ENCODE results near the gene ZNF805.
"Not testable (repeated sequence)": the region's sequence is repeated elsewhere in the genome, so short reads cannot be mapped to it uniquely, and the experiment has no call there.

ZNF805 gene

DNA sequence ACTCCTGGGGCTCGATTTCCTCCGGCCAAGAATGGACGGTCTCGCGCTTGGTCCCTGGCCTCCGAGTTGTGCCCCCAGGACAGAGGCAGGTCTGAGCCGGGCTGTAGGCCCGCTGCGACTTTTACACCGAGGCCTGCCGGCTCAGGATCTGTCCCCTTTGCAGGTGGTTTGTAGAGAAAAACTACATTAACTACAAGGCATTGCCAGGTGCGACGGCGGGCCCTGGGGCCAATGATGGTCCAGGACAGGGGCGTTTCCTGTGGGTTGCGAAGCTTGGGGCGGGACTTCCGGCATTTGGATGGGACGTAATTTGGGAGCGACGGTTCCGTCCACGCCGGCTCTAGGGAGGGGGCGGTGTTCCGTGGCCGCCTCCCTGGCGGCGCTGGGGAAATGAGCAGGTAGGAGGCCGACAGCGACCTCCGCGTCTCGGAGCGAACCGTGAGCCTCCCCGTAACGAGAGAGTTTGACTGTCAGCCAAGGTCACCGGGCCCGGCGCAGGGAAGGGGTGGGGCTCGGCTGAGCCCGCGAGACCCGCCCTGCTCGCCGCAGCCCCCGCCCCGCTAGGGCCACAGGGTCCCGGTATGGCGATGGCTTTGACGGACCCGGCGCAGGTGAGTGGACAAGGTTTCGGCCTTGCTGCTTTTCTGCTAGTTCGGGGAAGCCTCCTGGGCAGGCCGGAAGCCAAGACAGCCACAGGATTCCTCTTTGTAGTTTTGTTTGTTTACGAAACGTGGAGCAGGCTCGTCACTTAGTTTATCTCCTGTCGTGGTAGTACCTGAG lies at the start of gene ZNF805:
TSS of gene ZNF805 (plus strand) at position 322 of the 780 bp plus-strand sequence. CDS start at position 582, 260 bp downstream.
- peak; percentile 70 for DNase-seq (ENCODE audit: extremely low read depth, low read depth)
- TF ChIP-seq, protein P1, sequence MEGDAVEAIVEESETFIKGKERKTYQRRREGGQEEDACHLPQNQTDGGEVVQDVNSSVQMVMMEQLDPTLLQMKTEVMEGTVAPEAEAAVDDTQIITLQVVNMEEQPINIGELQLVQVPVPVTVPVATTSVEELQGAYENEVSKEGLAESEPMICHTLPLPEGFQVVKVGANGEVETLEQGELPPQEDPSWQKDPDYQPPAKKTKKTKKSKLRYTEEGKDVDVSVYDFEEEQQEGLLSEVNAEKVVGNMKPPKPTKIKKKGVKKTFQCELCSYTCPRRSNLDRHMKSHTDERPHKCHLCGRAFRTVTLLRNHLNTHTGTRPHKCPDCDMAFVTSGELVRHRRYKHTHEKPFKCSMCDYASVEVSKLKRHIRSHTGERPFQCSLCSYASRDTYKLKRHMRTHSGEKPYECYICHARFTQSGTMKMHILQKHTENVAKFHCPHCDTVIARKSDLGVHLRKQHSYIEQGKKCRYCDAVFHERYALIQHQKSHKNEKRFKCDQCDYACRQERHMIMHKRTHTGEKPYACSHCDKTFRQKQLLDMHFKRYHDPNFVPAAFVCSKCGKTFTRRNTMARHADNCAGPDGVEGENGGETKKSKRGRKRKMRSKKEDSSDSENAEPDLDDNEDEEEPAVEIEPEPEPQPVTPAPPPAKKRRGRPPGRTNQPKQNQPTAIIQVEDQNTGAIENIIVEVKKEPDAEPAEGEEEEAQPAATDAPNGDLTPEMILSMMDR (IDR thresholded peaks at IDR 0.05; ENCODE audit: low read depth, low read length): no peak; the same call in none of the 2 replicates

DNA sequence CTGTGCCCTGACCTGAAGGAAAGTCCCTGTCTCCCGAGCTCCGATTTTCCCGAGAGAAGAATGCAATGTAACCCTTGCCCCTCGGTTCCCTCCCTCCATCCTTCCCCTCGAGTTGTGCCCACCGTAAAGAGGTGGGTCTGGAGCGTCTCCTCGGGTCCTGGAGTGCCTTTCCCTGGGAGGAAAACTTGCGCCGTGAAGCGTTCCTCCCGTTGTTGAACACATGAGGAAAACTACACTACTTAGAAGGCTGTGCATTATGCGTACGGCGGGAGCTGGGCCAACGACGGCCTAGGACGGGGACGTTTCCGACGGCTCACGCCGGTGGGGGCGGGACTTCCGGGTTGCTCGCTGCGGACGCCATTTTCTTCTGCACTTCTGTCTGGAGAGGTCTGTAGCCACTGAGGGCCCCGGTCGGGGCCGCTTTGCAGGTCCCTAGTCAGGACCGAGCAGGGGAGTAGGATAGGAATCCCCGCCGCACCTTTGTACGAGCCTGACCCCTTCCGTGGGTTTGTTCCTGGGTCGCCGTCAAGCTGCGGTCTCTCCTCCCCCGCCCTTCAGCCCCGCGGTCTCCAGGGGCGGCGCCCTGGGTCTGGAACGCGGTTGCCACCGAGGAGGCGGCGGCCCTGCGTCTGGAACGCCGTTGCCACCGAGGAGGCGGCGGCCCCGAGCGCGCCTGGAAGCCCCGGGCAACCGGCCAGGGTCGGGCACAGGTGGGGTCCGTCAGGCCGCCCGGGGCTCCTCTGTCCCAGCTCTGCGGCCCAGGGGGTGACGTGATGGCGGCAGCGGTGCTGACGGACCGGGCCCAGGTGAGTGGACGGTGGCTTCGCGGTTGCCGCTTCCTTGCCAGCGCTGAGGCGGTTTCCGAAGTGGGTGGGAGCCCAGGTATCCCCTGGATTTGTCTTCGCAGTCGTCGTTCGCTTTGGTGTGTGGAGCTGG lies 49.0 kb upstream of the ZNF805 start, which contains the start of gene ZNF264:
TSS of gene ZNF264 (plus strand) at position 360 of the 936 bp plus-strand sequence. CDS start at position 774, 414 bp downstream.
- peak; percentile 50 for DNase-seq (ENCODE audit: extremely low read depth, low read depth)
- TF ChIP-seq, protein P1 (IDR thresholded peaks at IDR 0.05; ENCODE audit: low read depth, low read length): no peak

DNA sequence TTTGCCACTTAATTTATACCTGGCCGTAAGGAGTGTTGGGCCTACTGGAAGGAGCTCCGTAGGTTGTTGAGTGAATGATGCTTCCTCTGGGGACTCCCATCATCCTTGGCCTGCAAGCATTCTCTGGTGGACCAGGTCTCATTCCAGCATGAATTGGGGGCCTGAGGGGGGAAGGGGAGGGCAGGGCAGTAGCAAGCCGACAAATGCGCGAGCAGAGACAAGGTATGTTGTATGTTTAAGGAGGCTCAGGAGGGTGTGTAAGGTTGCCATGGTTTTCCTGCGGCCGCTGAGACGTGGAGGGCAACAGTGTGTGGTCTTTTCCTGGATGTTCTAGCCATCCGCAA lies 48.4 kb upstream of the ZNF805 start:
- DNase-seq (ENCODE audit: extremely low read depth, low read depth): no peak
- TF ChIP-seq, protein P1 (IDR thresholded peaks at IDR 0.05; ENCODE audit: low read depth, low read length): no peak

DNA sequence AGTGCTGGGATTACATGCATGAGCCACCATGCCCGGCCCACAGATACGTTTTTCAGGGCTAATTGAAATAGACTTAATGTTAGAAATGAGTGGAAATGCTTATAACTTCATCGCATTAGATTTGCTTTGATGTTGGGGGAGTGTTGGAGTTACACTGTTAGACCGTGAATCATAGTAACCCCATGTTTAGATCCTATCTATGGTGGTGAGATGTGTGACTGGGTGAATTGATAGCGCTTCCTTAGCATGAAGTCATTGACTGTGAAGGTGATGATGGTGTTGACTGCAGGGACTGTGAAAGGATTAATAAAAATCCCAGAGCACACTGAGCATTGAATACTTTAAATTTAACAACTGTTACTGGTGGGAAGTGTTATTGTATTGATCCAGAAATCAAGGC lies 47.4 kb upstream of the ZNF805 start:
- DNase-seq (ENCODE audit: extremely low read depth, low read depth): no peak
- TF ChIP-seq, protein P1 (IDR thresholded peaks at IDR 0.05; ENCODE audit: low read depth, low read length): no peak

DNA sequence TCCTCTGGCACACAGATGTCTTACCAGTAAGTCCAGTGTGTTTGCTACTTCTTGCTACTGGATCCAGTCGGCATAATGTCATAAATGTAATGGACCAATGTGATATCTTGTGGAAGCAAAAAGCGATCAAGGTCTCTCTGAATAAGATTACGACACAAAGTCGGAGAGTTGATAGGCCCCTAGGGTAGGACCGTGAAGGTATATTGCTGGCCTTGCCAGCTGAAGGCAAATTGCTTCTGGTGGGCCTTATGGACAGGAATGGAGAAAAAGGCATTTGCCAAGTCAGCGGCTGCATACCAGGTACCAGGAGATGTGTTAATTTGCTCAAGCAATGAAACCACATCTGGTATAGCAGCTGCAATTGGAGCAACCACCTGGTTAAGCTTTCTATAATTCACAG lies 42.6 kb upstream of the ZNF805 start:
- not testable (repeated sequence) for DNase-seq (ENCODE audit: extremely low read depth, low read depth)

DNA sequence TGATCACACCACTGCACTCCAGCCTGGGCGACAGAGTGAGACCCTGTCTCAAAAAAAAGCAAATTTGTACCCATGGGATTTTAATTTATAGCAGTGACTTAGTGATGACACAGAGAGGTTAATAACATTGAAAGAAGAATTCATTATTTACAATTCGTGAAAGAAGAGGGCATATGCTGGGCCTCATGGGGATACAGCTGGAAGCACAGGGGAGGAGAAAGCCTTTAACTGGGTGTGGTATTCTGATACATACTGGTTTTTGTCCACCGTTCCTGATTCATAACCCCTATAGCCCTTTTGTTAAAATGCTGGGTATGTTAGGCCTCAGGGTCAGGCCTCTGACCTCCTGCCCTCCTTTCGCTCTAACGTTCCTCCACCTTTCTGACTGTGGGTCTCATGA lies 38.3 kb upstream of the ZNF805 start:
- DNase-seq (ENCODE audit: extremely low read depth, low read depth): no peak
- TF ChIP-seq, protein P1 (IDR thresholded peaks at IDR 0.05; ENCODE audit: low read depth, low read length): no peak

DNA sequence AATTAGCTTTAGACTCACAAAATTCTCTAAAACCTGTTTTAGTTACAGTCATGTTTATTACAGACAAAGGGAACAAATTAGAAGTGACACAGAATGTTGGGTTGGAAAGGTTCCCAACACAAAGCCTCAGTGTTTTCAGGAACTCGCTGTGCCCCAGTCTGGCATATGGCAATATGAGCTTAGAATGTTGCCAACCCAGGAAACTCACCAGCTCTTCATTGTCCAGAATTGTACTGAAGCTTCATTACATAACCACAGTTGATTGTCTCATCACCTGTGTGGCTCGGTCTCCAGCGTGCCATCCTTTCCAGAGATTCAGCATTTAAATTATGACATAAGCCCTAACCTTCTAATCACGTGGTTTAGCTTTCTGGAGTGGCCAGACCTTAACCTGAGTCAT lies 30.1 kb upstream of the ZNF805 start:
- DNase-seq (ENCODE audit: extremely low read depth, low read depth): no peak

More for the DNA sequence above, 30.1 kb upstream of the ZNF805 start:
- TF ChIP-seq, protein P1 (IDR thresholded peaks at IDR 0.05; ENCODE audit: low read depth, low read length): no peak

Measured in AG09319 (cell line).